Fibroblast of skin of left biceps (primary cell): ENCODE measurements around the gene PRSS27.

Experiments used
- DNase-seq, 2 experiments: peaks; one replicate each; pipeline ENCODE4 v3.0.0-alpha.2; 2013; ENCODE audit warnings: low read depth in 2 of 2

PRSS27 gene

GRCh38 chr16:2708955-2709587 lies 11.0 kb downstream of the PRSS27 start:
- DNase-seq, result no peak

GRCh38 chr16:2708290-2708639 lies 11.8 kb downstream of the PRSS27 start:
- no peak for DNase-seq

- no peak for DNase-seq
Observed at GRCh38 chr16:2707368-2708289, 12.4 kb downstream of the PRSS27 start.

GRCh38 chr16:2706611-2707311 lies 13.3 kb downstream of the PRSS27 start:
- no peak for DNase-seq

- DNase-seq, result no peak
Observed at GRCh38 chr16:2706085-2706484, 13.9 kb downstream of the PRSS27 start.

- DNase-seq, result no peak
Observed at GRCh38 chr16:2705351-2705750, 14.7 kb downstream of the PRSS27 start.

- no peak for DNase-seq
Observed at GRCh38 chr16:2704983-2705275, 15.1 kb downstream of the PRSS27 start.

DNA sequence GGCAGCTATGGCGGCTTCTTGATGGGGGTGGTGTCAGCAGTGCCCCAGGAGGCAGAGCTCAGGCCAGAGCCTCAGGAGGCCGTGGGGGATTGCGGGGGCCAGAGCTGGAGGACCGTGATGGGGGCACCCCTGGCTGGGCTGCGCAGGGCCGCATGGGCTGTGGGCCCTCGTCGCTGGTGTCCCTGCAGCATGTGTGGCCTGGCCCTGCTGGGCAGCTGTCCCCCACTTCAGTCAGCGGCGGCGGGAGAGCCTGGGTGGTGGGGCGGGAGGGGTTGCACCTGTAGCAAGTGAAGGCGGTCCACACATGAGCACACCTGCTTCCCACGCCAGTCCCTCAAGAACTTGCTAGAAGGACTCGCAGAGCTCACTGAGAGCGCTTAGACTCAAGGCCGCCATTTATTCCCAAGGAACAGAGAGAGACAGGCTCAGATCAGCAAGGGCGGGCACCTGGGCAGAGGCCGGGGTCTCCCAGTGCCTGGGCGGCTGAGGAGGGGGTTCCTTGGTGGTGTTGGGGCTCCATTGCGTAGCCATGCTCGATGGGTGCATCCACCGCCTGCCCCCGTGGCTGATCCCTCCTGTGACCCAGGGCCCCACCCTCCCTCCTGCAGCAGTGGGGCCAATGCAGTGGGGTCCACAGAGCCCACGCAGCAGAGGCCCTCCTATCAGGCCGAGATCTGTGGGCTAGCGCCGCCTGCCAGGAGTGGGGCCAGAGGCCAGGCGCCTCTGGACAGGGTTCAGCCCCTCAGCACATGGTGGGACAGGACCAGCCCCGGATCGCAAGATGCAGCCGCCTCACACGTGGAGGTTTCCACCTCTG lies 15.7 kb downstream of the PRSS27 start:
- no peak for DNase-seq

GRCh38 chr16:2702871-2703745 lies 16.9 kb downstream of the PRSS27 start:
- DNase-seq, result no peak

DNA sequence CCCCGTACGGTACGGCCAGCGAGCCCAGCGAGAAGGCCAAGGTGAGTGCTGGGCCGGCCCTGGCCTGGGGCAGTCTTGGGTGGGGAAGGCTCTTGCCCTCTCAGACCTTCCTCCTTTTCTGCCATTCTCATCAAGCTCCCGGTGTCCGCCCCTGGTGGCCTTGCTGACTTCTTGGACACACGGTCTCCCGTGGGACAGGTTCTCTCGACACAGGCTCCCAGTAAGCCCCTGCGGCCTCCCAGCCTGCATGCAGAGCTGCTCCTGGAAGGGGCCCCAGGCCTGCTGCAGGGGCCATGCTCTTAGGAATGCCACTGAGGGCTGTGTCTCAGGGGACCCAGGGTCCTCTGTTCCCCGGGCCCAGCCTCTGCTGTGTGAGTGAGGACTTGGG lies 17.6 kb downstream of the PRSS27 start:
- no peak for DNase-seq

DNA sequence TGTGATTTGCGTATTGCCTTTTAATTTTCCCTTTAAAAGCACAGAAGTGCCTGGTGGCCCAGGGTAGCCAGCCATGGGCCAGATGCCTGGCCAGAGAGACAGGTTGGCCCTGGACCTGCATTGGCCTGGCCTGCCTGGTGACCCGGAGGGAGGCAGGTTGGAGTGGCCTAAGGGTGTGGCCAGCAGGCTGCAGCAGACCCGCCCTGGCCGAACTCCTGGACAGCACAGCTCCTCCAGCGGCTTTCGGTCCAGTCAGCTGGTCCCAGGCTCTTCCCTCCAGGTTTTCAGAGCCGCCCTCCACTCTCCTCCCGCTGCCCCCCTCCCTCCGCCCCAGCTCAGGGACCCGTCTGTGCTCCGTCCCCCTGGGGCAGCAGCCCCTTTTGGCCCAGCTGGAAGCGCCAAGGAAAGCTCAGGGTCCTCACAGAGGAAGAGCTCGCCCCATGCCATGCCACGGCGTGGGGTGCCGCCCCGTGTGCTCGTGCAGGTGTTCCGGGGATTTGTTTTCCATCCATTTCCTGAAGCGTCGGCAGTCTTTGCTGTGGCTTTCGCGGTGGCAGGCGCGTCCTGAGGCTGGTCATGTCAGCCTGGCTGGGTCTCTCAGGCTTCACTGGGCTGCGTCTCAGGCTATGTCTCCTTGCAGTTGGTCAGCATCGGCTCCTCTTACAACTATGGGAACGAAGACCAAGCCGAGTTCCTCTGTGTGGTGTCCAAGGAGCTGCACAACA lies 18.1 kb downstream of the PRSS27 start:
- no peak for DNase-seq

- no peak for DNase-seq
Observed at GRCh38 chr16:2701272-2701671, 18.8 kb downstream of the PRSS27 start.

GRCh38 chr16:2700786-2701185 lies 19.2 kb downstream of the PRSS27 start:
- no peak for DNase-seq

- no peak for DNase-seq
Observed at GRCh38 chr16:2699791-2700600, 20.0 kb downstream of the PRSS27 start.

GRCh38 chr16:2698965-2699750 lies 20.9 kb downstream of the PRSS27 start:
- DNase-seq, result no peak

DNA sequence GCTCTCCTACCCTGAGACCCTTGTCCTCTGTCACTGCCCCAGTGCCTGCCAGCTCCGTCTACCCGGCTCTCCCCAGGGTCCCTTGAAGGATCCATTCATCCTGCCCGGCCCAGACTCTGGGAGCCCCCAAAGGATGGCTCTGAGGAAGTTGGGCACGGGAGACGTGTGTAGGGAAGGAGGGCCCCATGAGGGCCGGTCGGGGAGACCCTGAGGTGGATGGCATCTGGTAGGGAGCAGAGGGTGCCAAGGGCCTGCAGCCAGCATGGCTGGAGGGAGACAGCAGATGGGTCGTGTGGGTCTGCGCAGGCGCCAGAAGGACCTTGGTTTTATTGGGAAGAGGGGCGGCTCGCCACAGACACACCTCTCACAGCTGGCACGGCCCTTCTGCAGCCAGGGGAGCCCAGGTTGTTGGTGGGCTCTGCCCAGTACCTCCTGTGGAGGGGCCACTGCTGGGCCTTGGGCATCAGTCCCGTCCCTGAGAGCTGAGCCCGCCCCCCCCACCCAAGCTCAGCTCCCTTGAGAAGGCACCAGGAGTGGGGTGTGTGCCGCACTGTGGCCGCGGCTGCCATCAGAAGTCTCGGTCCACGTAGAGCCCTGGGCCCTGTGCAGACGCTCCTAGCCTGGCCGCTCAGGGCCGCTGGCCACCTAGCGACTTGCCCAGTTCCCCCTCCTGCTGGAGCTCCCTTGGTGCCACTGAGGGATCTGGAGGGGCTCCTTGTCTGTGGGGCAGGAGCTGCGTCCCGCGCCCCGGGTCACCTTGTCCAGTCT lies 21.7 kb downstream of the PRSS27 start:
- no peak for DNase-seq

DNA sequence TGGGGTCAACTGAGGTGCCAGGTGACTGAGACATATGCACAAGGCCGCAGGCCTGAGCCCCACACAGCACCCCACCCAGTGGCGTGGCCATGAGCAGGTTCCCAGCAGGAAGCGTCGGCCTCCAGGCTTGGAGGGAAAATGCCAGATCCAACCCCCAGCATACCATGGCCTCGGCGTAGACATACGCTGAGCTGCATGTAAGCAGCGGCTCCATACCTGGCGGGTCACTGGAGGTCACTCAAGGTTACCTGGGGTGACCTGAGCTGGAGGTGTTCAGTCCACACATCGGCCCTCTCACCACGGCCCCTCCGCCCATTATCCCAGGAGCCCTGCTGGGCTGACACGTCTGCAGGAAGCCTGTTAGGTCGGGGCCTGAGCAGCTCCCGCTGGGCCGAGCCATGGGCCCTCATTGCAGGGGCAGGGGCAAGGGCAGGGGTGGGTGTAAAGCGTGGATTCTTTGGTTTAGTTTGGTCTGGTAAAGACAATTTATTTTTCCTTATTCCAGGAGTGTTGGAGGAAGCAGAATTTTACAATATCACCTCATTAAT lies 22.5 kb downstream of the PRSS27 start:
- DNase-seq, result no peak
